Measurements from ENCODE around the gene DUS4L.
"Not testable (repeated sequence)": the region's sequence is repeated elsewhere in the genome, so short reads cannot be mapped to it uniquely, and the experiment has no call there.

Gene DUS4L, protein sequence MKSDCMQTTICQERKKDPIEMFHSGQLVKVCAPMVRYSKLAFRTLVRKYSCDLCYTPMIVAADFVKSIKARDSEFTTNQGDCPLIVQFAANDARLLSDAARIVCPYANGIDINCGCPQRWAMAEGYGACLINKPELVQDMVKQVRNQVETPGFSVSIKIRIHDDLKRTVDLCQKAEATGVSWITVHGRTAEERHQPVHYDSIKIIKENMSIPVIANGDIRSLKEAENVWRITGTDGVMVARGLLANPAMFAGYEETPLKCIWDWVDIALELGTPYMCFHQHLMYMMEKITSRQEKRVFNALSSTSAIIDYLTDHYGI

DNA sequence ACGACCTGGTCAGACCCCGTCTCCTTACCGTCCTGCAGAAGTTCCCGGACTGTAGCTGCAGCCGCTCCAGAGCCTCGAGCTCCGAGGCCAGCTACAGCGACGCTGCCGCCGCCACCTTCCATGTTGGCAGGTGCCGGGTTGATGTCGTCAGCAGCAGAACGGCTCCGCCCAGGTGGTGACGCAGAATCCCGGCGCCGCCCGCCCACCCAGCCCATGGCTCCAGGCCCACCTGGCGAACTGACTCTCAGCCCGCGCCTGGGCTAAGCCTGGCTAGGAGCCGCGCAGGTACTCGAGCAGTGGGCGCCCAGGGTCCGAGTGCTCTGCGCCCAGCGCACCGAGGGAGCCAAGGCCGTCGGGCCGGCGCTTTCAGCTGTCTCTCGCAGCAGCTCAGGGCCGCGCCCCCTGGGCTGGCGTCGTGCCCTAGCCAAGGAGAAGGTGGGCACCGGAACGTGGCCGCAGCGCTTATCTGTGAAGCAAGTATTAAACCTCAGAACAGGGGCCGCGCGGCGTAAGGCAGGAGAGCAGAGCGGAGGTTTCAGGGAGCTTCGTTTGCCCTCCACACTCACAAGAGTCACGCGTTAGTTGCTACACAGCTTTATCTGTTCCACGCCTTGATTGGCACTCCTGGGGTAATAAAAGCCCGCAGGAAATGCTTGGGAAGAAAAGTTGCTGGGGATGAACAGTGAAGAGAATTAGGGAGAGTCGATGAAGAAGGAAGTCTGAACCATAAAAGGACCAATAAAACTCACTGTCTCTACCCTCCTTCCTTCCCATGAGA is at the start of gene DUS4L, which contains the start of gene COG5:
Gene DUS4L (plus strand): TSS at position 197 of the 778 bp plus-strand sequence. CDS start 3,100 bp downstream, outside the sequence.
Gene COG5 (minus strand): TSS at position 146 of the 778 bp plus-strand sequence. CDS start 24 bp downstream, at position 122.
- DNase-seq, result peak; percentile 46

DNA sequence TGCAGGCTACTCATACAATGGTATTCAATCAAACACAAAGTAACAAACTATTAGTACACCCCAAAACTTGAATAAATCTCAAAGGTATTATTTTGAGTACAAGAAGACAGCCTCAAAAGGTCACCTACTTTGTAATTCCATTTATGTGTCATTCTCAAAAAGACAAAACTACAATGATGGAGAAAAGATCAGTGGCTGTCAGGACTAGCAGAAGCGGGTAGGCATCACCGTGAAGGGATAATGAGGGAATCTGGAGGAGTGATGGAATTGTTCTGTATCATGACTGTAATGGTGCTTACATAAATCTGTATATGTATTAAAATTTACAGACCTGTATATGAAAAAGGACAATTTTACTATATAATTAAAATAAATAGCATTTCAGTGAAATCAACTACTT is 37.1 kb upstream of the DUS4L start:
- DNase-seq, result no peak

DNA sequence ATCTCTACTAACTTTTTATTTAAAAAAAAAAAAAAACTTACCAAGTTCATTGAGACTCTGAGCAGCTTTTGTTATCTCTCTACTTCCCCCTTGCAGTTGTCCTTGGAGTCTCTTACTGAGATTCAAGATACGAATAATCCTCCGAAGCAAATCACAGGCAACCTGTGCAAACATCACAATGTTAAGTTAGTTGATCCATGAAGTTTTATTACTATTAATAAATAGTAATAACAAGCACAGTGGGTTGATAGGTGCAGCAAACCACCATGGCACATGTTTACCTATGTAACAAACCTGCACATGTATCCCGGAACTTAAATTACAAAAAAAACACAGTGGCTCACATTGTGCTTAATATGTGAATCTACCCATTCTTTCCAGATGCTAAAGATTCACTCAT is 36.6 kb upstream of the DUS4L start:
- no peak for DNase-seq

DNA sequence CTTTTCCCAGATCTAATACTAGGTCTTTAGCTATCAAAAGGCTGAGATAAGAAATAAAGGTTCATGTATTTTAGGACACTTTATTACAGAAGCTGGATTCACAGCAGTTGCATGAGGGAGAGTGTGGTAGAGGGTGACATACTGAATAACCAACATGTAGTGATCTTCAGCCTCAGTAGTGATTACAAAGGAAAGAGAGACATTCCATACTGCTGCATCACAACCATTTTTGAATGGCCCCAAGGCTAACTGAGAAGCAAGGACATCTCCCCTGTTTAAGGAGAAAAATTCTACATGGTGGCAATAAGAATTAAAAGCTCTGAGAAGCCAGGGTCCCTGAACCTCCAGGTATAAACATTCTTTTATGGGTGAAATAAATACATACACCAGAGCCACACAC is 35.3 kb upstream of the DUS4L start:
- no peak for DNase-seq

DNA sequence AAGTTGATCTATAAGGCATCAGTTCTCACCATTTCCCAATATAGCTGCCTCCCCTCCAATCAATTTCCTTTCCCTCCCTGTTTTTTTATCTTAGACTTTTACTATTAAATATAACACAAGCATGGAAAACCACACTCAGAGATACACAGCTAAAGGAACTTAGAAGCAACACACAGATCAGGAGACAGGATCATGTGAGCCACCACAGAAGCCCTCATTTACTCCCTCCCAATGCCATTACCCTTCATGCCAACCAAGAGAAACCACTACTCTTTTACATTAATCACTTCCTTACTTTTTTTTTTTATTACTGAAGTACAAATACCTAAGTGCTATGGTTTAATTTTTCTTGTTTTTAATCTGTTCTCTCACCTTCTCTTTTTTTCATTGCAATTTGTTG is 33.0 kb upstream of the DUS4L start:
- DNase-seq, result no peak

DNA sequence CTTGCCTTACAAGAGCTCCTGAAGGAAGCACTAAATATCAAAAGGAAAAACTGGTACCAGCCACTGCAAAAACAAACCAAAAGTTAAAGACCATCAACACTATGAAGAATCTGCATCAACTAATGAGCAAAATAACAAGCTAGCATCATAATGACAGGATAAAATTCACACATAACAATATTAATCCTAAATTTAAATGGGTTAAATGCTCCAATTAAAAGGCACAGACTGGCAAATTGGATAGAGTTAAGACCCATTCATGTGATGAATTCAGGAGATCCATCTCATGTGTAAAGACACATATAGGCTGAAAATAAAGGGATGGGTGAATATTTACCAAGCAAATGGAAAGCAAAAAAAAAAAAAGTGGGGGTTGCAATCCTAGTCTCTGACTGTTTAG is 29.6 kb upstream of the DUS4L start:
- DNase-seq, result no peak

DNA sequence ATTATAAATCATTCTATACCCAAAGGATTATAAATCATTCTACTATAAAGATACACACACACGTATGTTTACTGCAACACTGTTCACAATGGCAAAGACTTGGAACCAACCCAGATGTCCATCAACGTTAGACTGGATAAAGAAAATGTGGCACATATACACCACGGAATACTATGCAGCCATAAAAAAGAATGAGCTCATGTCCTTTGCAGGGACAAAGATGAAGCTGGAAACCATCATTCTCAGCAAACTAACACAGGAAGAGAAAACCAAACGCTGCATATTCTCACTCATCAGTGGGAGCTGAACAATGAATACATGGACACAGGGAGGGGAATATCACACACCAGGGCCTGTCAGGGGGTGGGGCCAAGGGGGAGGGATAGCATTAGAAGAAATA is 26.5 kb upstream of the DUS4L start:
- not testable (repeated sequence) for DNase-seq

DNA sequence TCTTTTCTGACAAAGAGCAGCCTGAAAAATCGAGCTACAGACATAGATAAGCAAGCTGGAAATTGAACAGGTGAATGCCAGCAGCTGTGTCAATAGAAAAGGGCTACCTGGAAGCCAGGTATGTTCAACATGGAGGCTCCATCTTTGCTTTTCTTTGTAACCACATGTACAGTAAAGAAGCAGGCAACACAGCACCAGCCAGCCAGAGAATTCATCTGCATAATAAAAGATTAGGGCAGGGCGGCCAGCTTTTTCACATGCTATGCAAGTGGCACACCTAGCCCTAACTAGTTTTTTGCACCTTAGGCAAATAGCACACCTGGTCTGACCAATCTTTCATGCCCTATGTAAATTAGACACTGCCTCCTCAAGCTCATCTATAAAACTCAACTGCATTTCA is 25.8 kb upstream of the DUS4L start:
- DNase-seq, result peak; percentile 41

DNA sequence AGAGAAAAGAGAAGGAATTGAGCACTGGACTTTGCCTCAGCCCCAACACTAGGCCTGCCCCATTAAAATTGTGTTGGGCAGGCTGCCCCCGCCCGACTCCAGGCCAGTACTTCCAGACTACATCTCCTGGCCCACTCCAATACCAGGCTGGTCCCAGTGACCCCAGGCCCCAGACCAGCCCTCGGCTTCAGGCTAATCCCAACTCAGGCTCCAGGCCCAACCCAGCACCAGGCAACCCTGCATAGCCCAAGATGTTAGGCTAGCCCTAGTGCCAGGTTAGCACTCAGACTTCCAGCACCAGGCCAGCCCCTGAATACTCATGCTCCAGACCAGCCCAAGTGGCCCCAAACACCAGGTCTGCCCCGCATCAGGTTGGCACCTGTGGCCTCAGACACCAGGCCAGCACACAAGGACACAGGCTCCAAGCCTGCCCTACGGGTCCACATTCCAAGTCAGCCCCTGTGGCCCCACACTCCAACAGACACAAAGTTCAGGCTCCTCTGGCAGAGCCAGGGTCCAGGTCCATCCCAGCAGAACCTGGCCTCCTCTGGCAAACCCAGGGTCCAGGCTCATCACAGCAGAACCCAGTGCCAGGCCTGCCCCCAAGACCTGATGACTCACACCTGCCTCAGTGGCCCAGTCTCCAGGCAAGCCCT is 20.3 kb upstream of the DUS4L start:
- DNase-seq, result no peak

DNA sequence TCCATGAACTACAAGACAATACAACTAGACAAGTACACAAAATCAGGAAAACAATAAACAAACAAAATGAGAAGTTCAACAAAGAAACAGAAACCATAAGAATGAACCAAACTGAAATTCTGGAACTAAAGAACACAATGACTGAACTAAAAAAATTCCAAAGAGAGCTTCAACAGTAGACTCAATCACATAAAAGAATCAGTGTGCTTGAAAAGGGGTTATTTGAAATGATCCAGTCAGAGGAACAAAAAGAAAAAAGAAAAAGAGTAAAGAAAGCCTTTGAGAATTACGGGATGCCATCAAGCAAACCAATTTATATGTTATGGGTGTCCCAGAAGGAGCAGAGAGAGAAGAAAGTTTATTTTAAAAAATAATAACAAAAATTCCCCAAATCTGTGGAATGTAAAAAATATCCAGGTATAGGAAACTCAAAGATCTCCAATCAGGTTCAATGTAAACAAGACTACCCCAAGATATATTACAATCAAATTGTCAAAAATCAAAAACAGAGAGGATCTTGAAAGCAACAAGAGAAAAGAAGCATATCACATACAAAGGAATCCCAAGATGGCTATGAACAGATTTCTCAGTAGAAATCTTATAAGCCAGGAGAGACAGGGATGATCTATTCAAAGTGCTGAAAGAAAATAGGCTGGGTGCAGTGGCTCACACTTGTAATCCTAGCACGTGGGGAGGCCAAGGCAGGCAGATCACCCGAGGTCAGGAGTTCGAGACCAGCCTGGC is 18.8 kb upstream of the DUS4L start:
- DNase-seq, result no peak

DNA sequence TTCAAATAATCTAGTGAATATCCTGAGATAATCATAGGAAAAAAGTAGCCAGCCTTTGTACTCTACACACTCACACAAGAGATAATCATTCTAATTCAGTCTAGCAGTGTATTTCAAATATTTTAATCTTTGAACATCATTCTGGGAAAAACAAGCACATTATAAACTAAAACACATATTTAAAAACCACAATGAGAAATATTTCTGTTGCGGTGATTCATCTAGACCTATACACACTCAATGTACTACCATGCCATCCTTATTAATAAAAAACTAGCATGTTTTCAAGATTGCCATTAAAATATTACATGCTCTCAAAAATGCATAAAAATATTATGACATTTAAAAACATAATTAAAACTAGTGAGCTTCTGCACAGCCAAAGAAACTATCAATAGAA is 11.8 kb upstream of the DUS4L start:
- no peak for DNase-seq

DNA sequence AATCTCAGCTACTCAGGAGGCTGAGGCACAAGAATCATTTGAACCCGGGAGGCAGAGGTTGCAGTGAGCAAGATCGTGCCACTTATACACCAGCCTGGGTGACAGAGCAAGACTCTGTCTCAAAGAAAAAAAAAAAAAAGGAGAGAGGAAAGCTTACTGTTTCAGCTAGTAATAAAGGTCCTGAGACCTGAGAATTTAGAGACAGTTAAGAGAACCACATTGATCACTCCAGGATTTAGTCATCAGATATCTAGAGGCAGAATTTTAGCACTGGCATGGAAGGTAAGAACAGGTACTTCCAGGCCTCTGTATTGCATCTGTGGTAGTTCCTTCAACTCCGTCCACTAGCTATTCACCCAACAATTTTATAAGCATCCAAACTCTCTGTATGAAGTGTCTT is 7.9 kb upstream of the DUS4L start:
- DNase-seq, result no peak

DNA sequence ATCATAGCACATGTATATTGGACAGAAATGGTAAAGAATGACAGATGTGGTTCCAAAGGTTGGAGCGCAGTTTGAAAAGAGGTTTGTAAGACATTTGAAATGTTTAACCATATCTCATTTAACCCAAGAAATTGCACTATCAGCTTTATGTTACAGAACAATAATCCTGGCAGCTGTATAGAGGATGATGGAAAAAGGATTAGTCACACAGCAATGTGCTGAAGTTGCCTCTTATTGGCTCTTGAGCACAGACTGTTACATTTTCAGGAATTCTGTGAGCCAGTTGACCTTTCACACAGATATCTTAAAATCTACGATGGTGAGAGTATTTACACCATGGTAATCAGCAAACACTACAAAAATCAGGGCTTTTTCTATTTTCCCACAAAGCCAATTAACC is 3.9 kb upstream of the DUS4L start:
- DNase-seq, result no peak

DNA sequence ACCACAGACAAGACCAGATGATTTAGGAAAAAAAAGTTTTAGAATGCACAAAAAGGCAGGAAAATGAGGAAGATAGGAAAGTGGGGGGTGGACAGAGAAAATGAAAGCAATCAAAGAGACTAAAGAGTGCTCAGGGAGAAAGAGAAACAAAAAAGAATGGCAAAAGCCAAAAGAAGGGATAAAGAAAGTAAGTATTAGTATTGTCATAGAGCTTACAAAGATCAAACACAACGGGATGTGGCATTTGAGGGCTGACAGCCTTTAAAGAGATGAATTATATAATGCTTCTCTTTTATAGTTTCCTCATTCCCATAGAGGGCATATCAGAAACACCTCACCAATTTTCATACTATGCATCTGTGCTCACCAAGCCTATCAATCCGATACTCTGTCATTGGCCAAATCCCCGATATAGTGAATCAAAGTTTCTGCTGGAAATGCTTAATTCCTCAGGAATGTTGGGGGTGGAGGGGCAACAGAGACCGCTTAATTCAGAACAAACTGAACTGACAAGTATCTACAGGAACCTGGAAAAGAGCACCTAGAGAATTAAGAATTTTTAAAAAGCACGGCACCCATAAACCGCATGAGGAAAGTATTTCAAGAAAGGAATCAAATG is 2.8 kb upstream of the DUS4L start:
- DNase-seq, result no peak

DNA sequence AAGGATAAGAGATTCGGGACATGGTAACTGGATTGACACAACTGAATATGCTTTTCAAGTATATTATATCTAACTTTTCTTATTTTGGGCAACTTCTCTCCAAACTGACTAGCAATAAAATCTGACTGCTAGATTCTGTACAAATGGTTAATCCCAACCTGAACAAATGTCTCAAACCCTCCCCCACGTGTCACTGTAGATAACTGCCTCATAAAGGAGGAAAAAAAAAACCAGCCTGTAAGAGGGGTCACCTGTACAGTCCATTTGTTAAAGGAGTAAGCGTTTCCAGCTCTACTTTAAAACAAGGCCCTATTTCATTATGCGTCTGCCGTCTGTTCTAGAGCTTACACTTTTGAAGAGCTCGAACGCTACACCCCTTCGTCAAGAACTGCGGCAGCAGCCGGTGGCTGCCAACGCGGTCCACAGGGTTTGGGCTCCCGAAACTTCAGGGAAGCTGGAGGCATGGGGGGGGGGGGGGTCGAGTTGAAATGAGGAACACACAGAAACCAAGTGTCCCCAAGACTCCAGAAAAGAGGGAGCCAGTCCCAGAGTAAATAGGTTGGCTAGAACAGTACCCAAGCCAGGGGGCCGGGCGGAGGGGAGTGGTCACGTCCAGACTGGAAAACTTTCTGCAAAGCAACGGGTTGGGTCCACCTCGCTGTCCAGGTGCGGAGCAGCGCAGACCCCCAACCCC is 543 bp upstream of the DUS4L start:
- DNase-seq, result no peak

DNA sequence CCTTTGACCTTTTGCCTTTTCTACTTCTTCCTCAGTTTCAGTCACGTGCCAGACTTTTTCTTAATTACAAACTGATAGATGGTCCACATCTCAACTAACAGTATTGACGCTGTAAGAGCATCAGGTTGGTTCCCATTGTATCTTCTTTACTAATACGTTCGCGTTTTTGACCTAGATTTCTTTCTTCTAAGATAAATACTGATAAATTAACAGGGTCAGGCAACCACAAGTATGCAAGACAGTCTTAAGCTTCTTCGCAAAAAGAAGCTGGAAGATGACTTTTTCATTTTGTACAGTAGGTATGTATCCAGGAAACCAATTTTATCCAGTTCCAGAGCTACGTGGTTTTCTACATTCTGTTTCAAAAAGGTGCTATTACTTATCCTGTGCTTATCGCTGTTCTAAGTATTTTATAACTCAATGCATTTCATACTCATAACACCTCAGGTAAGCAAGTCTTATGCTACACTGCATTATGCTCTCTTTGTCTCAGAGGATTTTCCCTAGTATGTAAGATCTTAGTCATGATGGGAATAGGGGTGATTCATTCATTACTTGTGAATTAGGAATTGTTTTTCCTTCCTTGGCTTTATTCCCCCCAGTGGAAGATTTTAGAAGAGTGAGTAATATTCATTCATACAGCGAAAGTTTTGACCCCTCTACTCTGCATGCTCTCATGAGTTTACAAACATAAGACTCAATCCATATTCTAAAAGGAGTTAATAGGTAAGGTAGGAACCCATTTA is 955 bp downstream of the DUS4L start:
- no peak for DNase-seq

DNA sequence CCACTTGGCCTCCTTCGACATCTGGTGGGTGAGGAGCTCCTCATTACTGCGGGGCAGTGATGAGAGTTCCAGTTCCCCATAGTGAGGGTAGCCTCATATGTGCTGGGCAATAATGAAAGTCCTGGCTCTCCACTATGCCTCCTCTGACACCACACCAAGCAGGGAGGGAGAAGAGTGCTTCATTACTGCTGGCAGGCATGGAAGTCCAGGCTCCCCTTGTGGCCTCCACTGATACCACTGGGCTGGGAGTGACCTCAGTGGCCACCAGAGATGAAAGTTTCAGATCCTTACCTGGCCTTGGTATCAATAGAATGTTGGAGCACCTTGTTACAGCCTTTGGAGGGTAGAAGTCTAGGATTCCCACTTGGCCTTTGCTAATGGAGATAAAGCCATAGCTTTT is 6.5 kb downstream of the DUS4L start:
- DNase-seq, result no peak

DNA sequence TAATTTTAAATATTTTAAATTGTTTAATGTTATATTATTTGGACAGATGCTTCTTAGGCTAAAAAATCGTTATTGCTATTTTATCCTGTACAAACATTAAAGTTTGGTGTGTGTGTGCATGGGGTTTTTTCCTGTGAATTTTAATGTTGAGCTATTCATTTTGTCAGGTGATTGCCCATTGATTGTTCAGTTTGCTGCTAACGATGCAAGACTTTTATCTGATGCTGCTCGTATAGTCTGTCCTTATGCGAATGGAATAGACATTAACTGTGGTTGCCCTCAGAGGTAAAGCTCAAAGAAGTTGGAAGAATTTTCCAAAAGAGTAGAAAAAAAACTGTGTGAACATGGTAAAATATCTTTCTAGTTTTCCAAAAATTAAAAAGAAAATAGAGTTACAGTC is 9.8 kb downstream of the DUS4L start:
- DNase-seq, result no peak

DNA sequence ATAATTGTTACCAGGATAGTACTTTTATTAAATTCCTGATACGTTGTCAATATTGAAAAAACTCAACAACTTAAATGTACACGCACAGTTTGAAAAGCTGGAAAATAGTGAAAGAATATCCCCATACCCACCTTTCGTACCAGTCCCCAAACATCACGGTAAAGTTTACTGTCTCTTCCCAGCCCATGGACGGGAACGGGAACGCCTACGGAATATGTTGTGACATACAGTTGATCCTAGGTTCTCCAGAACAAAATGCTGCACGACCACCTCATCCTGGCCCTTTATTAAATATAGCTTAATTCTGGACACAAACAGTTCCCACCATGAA is 15.7 kb downstream of the DUS4L start:
- no peak for DNase-seq

DNA sequence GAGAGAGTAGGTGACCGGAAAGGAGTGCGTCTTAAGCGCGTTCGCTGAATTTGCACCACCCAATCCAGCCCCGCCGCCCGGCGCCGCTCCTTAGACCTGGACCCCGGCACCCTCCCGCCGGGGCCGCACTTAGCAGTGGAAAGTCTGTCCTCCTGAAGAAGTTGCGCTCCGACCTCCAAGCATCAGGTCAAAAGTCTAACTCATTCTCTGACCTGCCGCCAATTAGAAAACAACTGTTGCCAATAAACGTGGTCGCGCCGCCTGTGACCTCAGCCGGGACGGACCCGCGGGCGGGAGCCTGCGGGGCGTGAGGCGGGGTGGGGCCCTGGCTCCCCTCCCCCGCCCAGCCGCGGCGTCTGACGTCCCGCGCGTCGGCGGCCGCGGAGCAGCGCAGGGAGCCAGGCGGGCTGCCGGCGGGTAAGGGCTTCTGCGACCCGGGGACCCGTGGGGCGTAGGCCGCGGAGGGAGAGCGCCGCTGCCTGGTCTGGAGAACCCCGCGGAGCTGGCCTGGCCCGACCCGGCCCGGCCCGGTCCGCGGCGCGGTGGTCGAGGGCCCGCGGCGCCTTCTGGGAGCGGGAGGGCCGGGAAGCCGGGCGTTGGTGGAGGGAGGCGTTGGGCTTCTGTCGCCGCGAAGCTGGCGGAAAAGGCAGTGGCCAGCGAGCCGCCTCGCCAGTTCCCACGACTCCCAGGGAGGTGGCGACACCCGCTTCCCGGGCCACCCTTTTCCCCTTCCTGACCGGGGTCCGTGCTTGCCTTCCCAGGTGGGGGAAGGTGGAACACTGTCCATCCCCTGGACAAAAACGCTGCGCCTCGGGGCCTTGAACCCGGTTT is 16.3 kb downstream of the DUS4L start, which contains the start of gene BCAP29:
Gene BCAP29 (plus strand): TSS at position 362 of the 831 bp plus-strand sequence. CDS start 527 bp downstream, outside the sequence.
- DNase-seq, result peak; percentile 17
